ENCODE measurements around the gene ATL3.

The ATL3 gene

GRCh38 chr11:63670096-63670432, 1.1 kb downstream of the ATL3 start:
- no peak for FAIRE-seq

DNA sequence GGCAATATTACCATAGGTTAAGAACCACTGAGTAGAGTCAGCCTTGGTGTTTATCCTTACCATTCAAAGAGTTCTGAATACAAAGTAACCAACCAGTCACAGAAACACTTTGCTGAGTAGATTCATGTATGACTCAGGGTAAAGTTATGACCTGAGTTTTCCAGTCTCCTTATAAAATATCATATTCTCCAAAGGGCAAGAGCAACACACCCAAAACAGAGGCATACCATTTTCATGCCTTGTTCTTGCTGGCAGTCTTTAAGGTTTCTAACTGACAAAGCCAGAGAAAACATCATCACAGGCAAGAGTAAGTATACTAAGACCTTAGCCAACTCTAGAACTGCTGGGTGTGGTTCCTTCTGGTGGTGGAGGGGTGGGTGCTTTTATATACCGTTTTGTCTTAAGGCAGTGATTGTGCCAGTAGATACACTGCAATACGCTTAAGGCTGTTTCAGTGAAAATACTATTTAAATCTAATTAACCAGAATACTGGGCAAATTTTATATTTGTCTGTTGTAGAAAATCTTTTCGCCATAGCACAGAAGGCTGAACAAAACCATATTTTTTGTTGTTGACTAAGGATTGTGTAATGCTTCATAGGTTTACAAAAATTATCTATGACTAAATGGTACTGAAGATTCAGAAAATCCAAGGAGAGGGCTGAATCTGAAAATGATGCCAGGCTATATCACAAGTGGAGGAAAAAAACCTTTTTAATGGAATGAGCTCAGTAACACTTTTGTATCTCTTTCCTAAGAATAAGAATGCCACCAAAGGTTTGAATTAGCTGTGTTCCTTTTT, 3.0 kb downstream of the ATL3 start:
- FAIRE-seq: no peak
- DNase-seq (ENCODE audit: insufficient read length, low spot score): no peak
- TF ChIP-seq, protein P1, sequence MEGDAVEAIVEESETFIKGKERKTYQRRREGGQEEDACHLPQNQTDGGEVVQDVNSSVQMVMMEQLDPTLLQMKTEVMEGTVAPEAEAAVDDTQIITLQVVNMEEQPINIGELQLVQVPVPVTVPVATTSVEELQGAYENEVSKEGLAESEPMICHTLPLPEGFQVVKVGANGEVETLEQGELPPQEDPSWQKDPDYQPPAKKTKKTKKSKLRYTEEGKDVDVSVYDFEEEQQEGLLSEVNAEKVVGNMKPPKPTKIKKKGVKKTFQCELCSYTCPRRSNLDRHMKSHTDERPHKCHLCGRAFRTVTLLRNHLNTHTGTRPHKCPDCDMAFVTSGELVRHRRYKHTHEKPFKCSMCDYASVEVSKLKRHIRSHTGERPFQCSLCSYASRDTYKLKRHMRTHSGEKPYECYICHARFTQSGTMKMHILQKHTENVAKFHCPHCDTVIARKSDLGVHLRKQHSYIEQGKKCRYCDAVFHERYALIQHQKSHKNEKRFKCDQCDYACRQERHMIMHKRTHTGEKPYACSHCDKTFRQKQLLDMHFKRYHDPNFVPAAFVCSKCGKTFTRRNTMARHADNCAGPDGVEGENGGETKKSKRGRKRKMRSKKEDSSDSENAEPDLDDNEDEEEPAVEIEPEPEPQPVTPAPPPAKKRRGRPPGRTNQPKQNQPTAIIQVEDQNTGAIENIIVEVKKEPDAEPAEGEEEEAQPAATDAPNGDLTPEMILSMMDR (IDR thresholded peaks at IDR 0.05; ENCODE audit: insufficient read depth, missing control alignments): no peak

More at GRCh38 chr11:63670096-63670432, 1.1 kb downstream of the ATL3 start:
- TF ChIP-seq, protein P1 (IDR thresholded peaks at IDR 0.05; ENCODE audit: insufficient read depth, missing control alignments): no peak
- DNase-seq (ENCODE audit: insufficient read length, low spot score): no peak

GRCh38 chr11:63666874-63667273, 4.3 kb downstream of the ATL3 start:
- DNase-seq (ENCODE audit: insufficient read length, low spot score) (no peak), FAIRE-seq (no peak)
- TF ChIP-seq, protein P1 (IDR thresholded peaks at IDR 0.05; ENCODE audit: insufficient read depth, missing control alignments): no peak

- no peak for FAIRE-seq
- no peak for DNase-seq (ENCODE audit: insufficient read length, low spot score)
- TF ChIP-seq, protein P1 (IDR thresholded peaks at IDR 0.05; ENCODE audit: insufficient read depth, missing control alignments): no peak
Observed at GRCh38 chr11:63663809-63664208, 7.4 kb downstream of the ATL3 start.

DNA sequence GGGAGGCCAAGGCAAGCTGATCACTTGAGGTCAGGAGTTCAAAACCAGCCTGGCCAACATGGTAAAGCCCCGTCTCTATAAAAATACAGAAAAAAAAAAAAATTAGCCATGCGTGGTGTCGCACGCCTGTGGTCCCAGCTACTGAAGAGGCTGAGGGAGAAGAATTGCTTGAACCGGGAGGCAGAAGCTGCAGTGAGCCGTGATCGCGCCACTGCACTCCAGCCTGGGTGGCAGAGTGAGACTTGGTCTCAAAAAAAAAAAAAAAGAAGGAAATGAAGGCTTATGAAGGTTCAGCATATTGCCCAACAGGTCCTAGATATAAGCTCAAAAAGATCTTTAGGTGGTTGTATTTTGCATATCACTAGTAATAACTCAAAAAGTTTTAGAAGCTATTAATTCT, 10.2 kb downstream of the ATL3 start:
- FAIRE-seq: no peak
- TF ChIP-seq, protein P1 (IDR thresholded peaks at IDR 0.05; ENCODE audit: insufficient read depth, missing control alignments): no peak
- no peak for DNase-seq (ENCODE audit: insufficient read length, low spot score)

DNA sequence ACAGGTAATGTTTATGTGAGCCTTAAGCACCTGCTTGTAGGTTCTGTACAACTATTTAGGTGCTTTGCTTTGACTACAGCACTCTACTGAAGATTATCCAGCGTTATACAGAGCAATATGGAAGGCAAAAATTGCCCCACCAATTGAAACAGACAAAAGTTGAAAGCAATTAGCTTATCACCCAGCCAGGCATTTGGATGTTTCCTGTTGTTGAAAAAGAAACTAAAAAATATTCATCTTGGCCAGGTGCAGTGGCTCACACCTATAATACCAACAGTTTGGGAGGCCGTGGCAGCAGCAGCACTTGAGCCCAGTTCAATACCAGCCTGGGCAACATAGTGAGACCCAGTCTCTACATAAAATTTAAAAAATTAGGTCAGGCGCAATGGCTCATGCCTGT, 18.5 kb downstream of the ATL3 start:
- TF ChIP-seq, protein P1 (IDR thresholded peaks at IDR 0.05; ENCODE audit: insufficient read depth, missing control alignments): no peak
- FAIRE-seq (no peak), DNase-seq (ENCODE audit: insufficient read length, low spot score) (no peak)

- FAIRE-seq (no peak), DNase-seq (ENCODE audit: insufficient read length, low spot score) (no peak)
- TF ChIP-seq, protein P1 (IDR thresholded peaks at IDR 0.05; ENCODE audit: insufficient read depth, missing control alignments): no peak
Observed at GRCh38 chr11:63643205-63643604, 28.0 kb downstream of the ATL3 start.
